PC-9 (cell line): ENCODE data around the gene ALPP. TPM values are rescaled to one million over a fixed set of nuclear protein-coding genes. Genes with fewer than 3 reads are reported as not detected.

Experiments
- BruUV-seq: library from RNA; stranded (reverse); fragments of 400-500 nt; replicated peaks from 2 replicates; lab custom pipeline; 2021; lab: Mats Ljungman, UMichigan
- CTCF ChIA-PET: fragments of 300-600 bp; sonication (Branson Sonifier 250); formaldehyde crosslinking; loops from one replicate; lab custom pipeline; 2022; ENCODE audit warnings: antibody characterized with exemption; lab: Charles Lee
- POLR2A ChIA-PET: fragments of 300-600 bp; sonication (Branson Sonifier 250); formaldehyde crosslinking; loops from one replicate; lab custom pipeline; 2022; ENCODE audit warnings: antibody characterized with exemption; ENCODE audit not compliant: unreplicated experiment; lab: Charles Lee
- DNase-seq, 2 experiments: peaks; one replicate each; pipeline versions ENCODE4 v3.0.0 to v3.0.0-alpha.2; 2015 to 2022; ENCODE audit warnings: mixed read lengths in 1 of 2
- H2AFZ ChIP-seq: fragments of 200-600 bp; sonication (generic); 2 replicates; pipeline ENCODE4 v1.8.1; 2017; ENCODE audit warnings: antibody characterized with exemption
- H3F3A ChIP-seq: fragments of 200-600 bp; sonication (generic); 2 replicates; pipeline ENCODE4 v1.8.1; 2017; ENCODE audit warnings: antibody characterized with exemption, mild to moderate bottlenecking, low read depth; ENCODE audit not compliant: insufficient read depth
- H3K27ac ChIP-seq: fragments of 200-600 bp; sonication (generic); 2 replicates; pipeline ENCODE4 v1.6.1; 2016; ENCODE audit warnings: mixed run types
- H3K27me3 ChIP-seq: fragments of 200-600 bp; sonication (generic); 2 replicates; pipeline ENCODE4 v1.6.1; 2016; ENCODE audit warnings: low read depth, mixed run types; ENCODE audit not compliant: insufficient read depth
- H3K36me3 ChIP-seq: fragments of 200-600 bp; sonication (generic); 2 replicates; pipeline ENCODE4 v1.6.1; 2016; ENCODE audit warnings: low read depth, mixed run types
- H3K4me1 ChIP-seq: fragments of 200-600 bp; sonication (generic); replicated peaks from 2 replicates; pipeline ENCODE4 v1.6.1; 2016; ENCODE audit warnings: mixed run types; ENCODE audit not compliant: insufficient read depth
- H3K4me2 ChIP-seq: fragments of 200-600 bp; sonication (generic); 2 replicates; pipeline ENCODE4 v1.6.1; 2017; ENCODE audit warnings: mixed run types
- H3K4me3 ChIP-seq: fragments of 200-600 bp; sonication (generic); 2 replicates; pipeline ENCODE4 v1.6.1; 2016; ENCODE audit warnings: mixed run types
- H3K79me2 ChIP-seq: fragments of 200-600 bp; sonication (generic); 2 replicates; pipeline ENCODE4 v1.6.1; 2017; ENCODE audit warnings: low read depth, mixed run types
- H3K9me2 ChIP-seq: fragments of 200-600 bp; sonication (generic); 2 replicates; pipeline ENCODE4 v1.8.1; 2017; ENCODE audit warnings: mild to moderate bottlenecking; ENCODE audit not compliant: insufficient read depth
- H3K9me3 ChIP-seq: fragments of 200-600 bp; sonication (generic); 2 replicates; pipeline ENCODE4 v1.8.1; 2016; ENCODE audit warnings: low read depth; ENCODE audit not compliant: insufficient read depth
- H4K20me1 ChIP-seq: fragments of 200-600 bp; sonication (generic); 2 replicates; pipeline ENCODE4 v1.8.1; 2017; ENCODE audit not compliant: insufficient read depth
- CTCF ChIP-seq: fragments of 200-600 bp; sonication (generic); conservative IDR thresholded peaks from 2 replicates; pipeline ENCODE4 v1.6.1; 2017; ENCODE audit warnings: mixed run types, antibody characterized with exemption, mild to moderate bottlenecking, moderate library complexity
- EZH2 ChIP-seq: fragments of 200-600 bp; sonication (generic); IDR thresholded peaks from 2 replicates; pipeline ENCODE4 v1.8.0; 2017; ENCODE audit warnings: antibody characterized with exemption, low read depth
- intact Hi-C: fragments of 100-400 bp; cut with micrococcal nuclease; formaldehyde crosslinking; loops from one replicate; pipeline ENCODE4 v1.10.0; 2022; ENCODE audit not compliant: unreplicated experiment
- total RNA-seq: library from RNA; stranded (reverse); gene quantifications from 2 replicates; pipeline ENCODE4 v1.2.3, GENCODE V29; 2021

ALPP gene
- total RNA-seq, 1 experiment from 2014 or later = 47.5 TPM

DNA sequence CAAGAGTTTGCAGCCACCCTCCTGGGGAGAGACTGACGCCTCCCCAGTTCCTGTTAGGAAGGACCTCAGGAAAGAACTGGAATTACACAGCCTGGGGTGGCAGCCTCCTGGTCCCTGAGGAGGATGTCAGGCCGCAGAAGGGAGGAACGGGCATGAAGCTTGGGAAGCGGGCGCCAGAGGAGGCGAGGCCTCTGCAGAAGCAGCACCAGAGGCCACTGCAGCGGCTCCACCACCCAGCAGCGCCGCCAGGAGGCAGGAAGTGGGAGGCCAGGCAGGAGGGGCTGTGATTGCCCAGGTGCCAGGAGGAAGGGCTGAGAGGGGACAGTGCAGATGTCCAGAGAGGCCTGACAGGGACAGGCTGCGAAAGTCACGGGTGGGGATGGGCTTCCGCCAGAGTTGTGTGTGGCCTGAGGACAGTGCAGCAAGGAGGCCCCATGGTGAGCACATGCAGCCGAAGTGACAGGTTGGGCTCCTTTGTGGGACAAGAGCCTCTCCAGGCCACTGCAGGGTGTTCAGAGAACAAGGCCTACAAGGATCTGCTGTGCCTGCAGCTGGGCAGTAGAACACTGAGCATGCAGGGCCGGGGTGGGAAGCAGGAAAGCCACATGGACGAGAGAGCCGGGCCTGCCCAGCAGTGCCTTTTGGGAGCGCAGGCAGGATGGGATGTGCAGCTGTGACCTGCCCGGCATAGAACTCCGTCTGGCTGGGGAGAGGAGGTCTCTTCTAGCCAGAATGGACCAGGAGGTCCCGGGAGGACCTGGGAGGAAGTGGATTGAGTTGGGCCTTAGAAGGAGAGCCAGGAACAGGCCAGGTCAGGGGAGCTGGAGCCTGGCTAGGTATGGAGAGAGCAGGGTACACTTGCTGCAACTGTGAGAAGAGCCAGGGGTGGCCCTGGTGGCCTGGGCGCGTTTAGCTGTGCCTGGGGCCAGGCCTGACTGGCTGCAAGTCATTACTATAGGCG is 39.1 kb upstream of the ALPP start:
- H3K36me3 ChIP-seq = no peaks in the 10 kb centered on the region
- CTCF ChIA-PET = no interaction called here

DNA sequence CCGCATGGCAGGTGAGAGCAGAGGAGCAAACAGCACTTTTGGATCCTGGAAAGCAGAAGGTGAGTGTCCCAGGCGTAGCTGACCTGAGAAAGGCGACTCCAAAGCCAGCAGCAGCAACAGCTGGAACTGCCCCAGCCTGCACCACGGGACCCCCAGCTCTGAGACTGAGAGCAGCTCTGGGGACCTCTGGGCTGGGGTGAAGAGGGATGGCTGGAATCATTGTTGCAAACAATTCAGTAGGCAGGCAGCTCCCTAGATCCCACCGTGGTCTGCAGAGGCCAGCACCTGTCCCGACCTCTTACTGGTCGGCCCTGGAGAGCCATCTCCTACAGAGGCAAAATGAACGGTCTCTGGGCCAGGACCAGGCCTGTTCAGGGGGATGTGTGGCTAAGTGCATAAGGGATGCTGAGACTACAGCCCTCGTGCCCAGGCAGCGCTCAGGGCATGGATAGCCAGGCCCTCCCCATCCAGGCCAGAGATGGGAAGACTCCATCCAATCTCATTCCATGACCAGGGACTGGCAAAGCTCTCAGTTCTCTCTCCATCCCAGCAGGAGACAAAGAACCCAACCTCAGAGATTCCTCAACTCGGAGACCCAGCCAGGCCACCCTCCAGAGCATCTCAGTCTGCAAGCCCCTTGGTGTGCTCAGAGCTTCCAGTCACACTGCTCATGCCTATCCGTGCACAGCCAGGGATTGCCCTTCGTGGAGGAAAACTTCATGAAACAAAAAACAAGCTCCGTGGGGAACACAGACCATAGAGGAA is 38.2 kb upstream of the ALPP start:
- H3K4me1 ChIP-seq = no peaks in the 10 kb centered on the region

More for the DNA sequence above, 39.1 kb upstream of the ALPP start:
- H3K4me1 ChIP-seq = no peaks in the 10 kb centered on the region
- no peak overlapping the region for H2AFZ ChIP-seq
- BruUV-seq = no TSS peak
- no peaks in the 10 kb centered on the region for H3K9me2 ChIP-seq
- intact Hi-C loops = no loop called here
- no peaks in the 10 kb centered on the region for H3K9me3 ChIP-seq
- H3K27me3 ChIP-seq = no peaks in the 10 kb centered on the region
- no peak overlapping the region for H3K4me3 ChIP-seq
- no peaks in the 10 kb centered on the region for H3K79me2 ChIP-seq
- H3K27ac ChIP-seq = no peak overlapping the region
- no peaks in the 10 kb centered on the region for H3F3A ChIP-seq
- H4K20me1 ChIP-seq = no peaks in the 10 kb centered on the region
- no peak for DNase-seq
- peak; percentile 17; the same call in 1 of the 2 replicates for TF ChIP-seq CTCF
- no peak for TF ChIP-seq EZH2
- POLR2A ChIA-PET = no interaction called here
- H3K4me2 ChIP-seq = no peak overlapping the region

More for the DNA sequence above, 38.2 kb upstream of the ALPP start:
- Histone ChIP-seq H3K4me2 (no peak overlapping the region), H4K20me1 (no peaks in the 10 kb centered on the region), H3K9me2 (no peaks in the 10 kb centered on the region), H3K27ac (no peak overlapping the region), H2AFZ (no peak overlapping the region), H3K4me3 (no peak overlapping the region), H3F3A (no peaks in the 10 kb centered on the region), H3K9me3 (no peaks in the 10 kb centered on the region), H3K27me3 (no peaks in the 10 kb centered on the region), H3K36me3 (no peaks in the 10 kb centered on the region), H3K79me2 (no peaks in the 10 kb centered on the region)
- no TSS peak for BruUV-seq
- intact Hi-C loops = no loop called here
- CTCF ChIA-PET = no interaction called here
- no peak for DNase-seq
- POLR2A ChIA-PET = no interaction called here
- TF ChIP-seq EZH2 = no peak
- TF ChIP-seq CTCF = no peak
